Ovary (tissue), 10 donors: ENCODE measurements around the gene SDF2. TPM values are rescaled to one million over a fixed set of nuclear protein-coding genes. Genes with fewer than 3 reads are reported as not detected.

ENCODE experiments used
- DNase-seq, 5 donors: peaks; one replicate each; pipeline ENCODE4 v3.0.0-alpha.2; 2019 to 2020
- H3K27ac ChIP-seq, 2 donors: fragments of 200-600 bp; one replicate each; pipeline versions ENCODE4 v1.5.1 to v1.8.0; 2019 to 2022
- H3K27me3 ChIP-seq: fragments of 200-600 bp; one replicate; pipeline ENCODE4 v1.8.0; 2022
- H3K36me3 ChIP-seq: fragments of 200-600 bp; sonication (generic); one replicate; pipeline ENCODE4 v1.5.1; 2019
- H3K4me1 ChIP-seq: one replicate; pipeline ENCODE4 v1.8.1; 2013; ENCODE audit warnings: mild to moderate bottlenecking, moderate library complexity; ENCODE audit not compliant: insufficient read depth
- H3K4me3 ChIP-seq: fragments of 200-600 bp; sonication (generic); one replicate; pipeline ENCODE4 v1.5.1; 2017
- H3K9me3 ChIP-seq, 2 donors: fragments of 200-600 bp in 1 of 2; sonication (generic) in 1 of 2; one replicate each; pipeline versions ENCODE4 v1.5.1 to v1.8.1; 2013 to 2019; ENCODE audit warnings: mild to moderate bottlenecking in 1 of 2, moderate library complexity in 1 of 2
- CTCF ChIP-seq, 3 donors: fragments of 450-650 bp in 2 of 3; fragments of 200-600 bp in 1 of 3; IDR thresholded peaks; one replicate each; pipeline versions ENCODE4 v1.5.1 to v1.8.0; 2016 to 2022; ENCODE audit warnings: antibody characterized with exemption in 3 of 3, mild to moderate bottlenecking in 1 of 3
- EP300 ChIP-seq: sonication (generic); formaldehyde crosslinking; IDR thresholded peaks from one replicate; pipeline ENCODE4 v1.6.1; 2017; ENCODE audit warnings: antibody characterized with exemption
- POLR2A ChIP-seq: fragments of 450-650 bp; IDR thresholded peaks from one replicate; pipeline ENCODE4 v1.6.1; 2017; ENCODE audit warnings: antibody characterized with exemption, mild to moderate bottlenecking, moderate library complexity
- WGBS, 3 donors: extraction: QIAGEN DNeasy Blood & Tissue Kit in 1 of 3; methylation state at CpG; one replicate each; pipeline versions ENCODE4 v1.1.5 to v1.1.7; 2013 to 2017; 5-methylcytosine and 5-hydroxymethylcytosine counted together
- intact Hi-C, 4 donors: fragments of 100-400 bp; cut with DNase I; formaldehyde crosslinking; loops; one replicate each; pipeline versions ENCODE4 v1.11.0 to v1.15.1; 2022 to 2023
- long read RNA-seq, 3 donors: library from polyadenylated mRNA in 2 of 3; unstranded in 2 of 3; transcript quantifications; one replicate each; pipeline ENCODE4 v2.0.0 and lab custom pipeline, GENCODE V29; 2021 to 2026
- polyA plus RNA-seq, 2 donors: library from polyadenylated mRNA; stranded (reverse); fragments of 200-250 nt in 1 of 2; fragments of 350-450 nt in 1 of 2; fragmentation: Illumina TruSeq in 1 of 2; extraction: RNeasy Lipid Tissue Mini Kit (QIAGEN cat#74804) in 1 of 2; gene quantifications; one replicate each; pipeline ENCODE4 v1.2.3, GENCODE V29; 2013 to 2014
- total RNA-seq, 7 donors: library from RNA; depleted of rRNA in 2 of 7; stranded (reverse); fragments of >200 nt in 2 of 7; fragmentation: NEBNext Ultra II Directional in 3 of 7; extraction: Animal tissue kit (Norgen Biotek cat#: 25700) in 3 of 7; gene quantifications; one replicate each; pipeline versions ENCODE4 v1.1.0 to v1.2.4, GENCODE V29; 2016 to 2023
- donor health status: DM: no; HTN: no; CAD: no; lungs with moderate emphysema.
- donor health status: DM: no; HTN: no; CAD: no.
- donor health status: Bipolar disorder and iron deficiency.
- donor health status: DM: yes; HTN: yes; CAD: no.
- donor health status: DM: no; HTN: no; CAD: no.
- donor health status: DM: yes; HTN: yes; CAD: no.

SDF2 gene
- total RNA-seq (10 to 100 TPM; 33.9 to 53.1 (median 46.7) TPM), polyA plus RNA-seq (100 to 1,000 TPM in 1 of 2 donors, 10 to 100 TPM in 1; 62.7 to 118 TPM)
- long read RNA-seq, donor 1, transcript SDF2-210 (3 exons, 1,025 nt) = minor isoform, 7 of 97 reads
- long read RNA-seq, donor 1, transcript SDF2-201 (3 exons, 1,568 nt) = major isoform, 73 of 97 reads
- long read RNA-seq, donor 1, transcript SDF2-208 (2 exons, 1,342 nt) = minor isoform, 5 of 97 reads
- long read RNA-seq, donor 1, partial matches to known transcripts = 1 of 97 reads
- long read RNA-seq, donor 1, other reads (novel, unspliced or antisense) = 5 of 97 reads
- long read RNA-seq, donor 2, transcript SDF2-201 (3 exons, 1,568 nt) = major isoform, 38 of 49 reads
- long read RNA-seq, donor 2, partial matches to known transcripts = 0 of 49 reads
- long read RNA-seq, donor 2, other reads (novel, unspliced or antisense) = 0 of 49 reads
- long read RNA-seq, donor 3, transcript SDF2-208 (2 exons, 1,342 nt) = minor isoform, 5 of 45 reads
- long read RNA-seq, donor 3, transcript SDF2-201 (3 exons, 1,568 nt) = major isoform, 30 of 45 reads
- long read RNA-seq, donor 3, partial matches to known transcripts = 2 of 45 reads
- long read RNA-seq, donor 3, other reads (novel, unspliced or antisense) = 2 of 45 reads

- Histone ChIP-seq H3K36me3 (no peaks in the 10 kb centered on the region), H3K27ac (peak within 1 kb of the TSS; percentile 82 to 96), H3K27me3 (no peaks in the 10 kb centered on the region), H3K9me3 (no peaks in the 10 kb centered on the region), H3K4me3 (peak within 1 kb of the TSS; percentile 83), H3K4me1 (peaks cover 6% of the 10 kb centered on the region)
- peak; percentile 92 for TF ChIP-seq POLR2A
- TF ChIP-seq EP300 = no peak
- no peak for TF ChIP-seq CTCF (IDR thresholded peaks at IDR 0.05)
- peak; percentile 87 to 94 (median 92) for DNase-seq
- intact Hi-C loops = loop anchor here in 1 of 4 donors (5.0 kb wide), 1 partner anchor 55 kb away; the partner anchor contains the start of genes RAB34 and RPL23A
- WGBS, 3 donors = 0 to 1% (median 0%) methylated on average over 66 of the region's 66 CpGs
These were observed at the start of gene SDF2, which contains the start of gene SUPT6H for GRCh38 chr17:28661635-28662526. Gene SDF2 (minus strand): TSS chr17:28661906. CDS start chr17:28661876, 30 bp downstream. Gene SUPT6H (plus strand): TSS chr17:28662205. CDS start chr17:28673402, 11,197 bp downstream.

- Histone ChIP-seq H3K27ac (peak overlapping the region; percentile 34 to 95), H3K4me1 (peaks cover 6% of the 10 kb centered on the region), H3K36me3 (no peaks in the 10 kb centered on the region), H3K9me3 (no peaks in the 10 kb centered on the region), H3K27me3 (no peaks in the 10 kb centered on the region), H3K4me3 (peak overlapping the region; percentile 66)
- peak; percentile 89 to 95 (median 94) for DNase-seq
- TF ChIP-seq CTCF (IDR thresholded peaks at IDR 0.05) (no peak), POLR2A (peak; percentile 88), EP300 (no peak)
- intact Hi-C loops = no loop called here
- WGBS, 3 donors = 1% methylated on average over 64 to 74 of the region's 74 CpGs
These were observed 49.4 kb upstream of the SDF2 start for GRCh38 chr17:28710861-28711722.

GRCh38 chr17:28707339-28707720, 45.6 kb upstream of the SDF2 start:
- H3K4me1 ChIP-seq = peaks cover 3% of the 10 kb centered on the region
- H3K9me3 ChIP-seq = no peaks in the 10 kb centered on the region
- DNase-seq = no peak
- H3K27ac ChIP-seq = no peak overlapping the region
- intact Hi-C loops = loop anchor here in 1 of 4 donors (10.0 kb wide), 1 partner anchor 53 kb away; no protein-coding TSS in a partner anchor
- H3K36me3 ChIP-seq = no peaks in the 10 kb centered on the region
- TF ChIP-seq EP300 = no peak
- TF ChIP-seq CTCF (IDR thresholded peaks at IDR 0.05) = no peak
- TF ChIP-seq POLR2A = no peak
- WGBS, 3 donors = 65 to 81% (median 71%) methylated on average over 2 of the region's 2 CpGs
- H3K27me3 ChIP-seq = no peaks in the 10 kb centered on the region
- H3K4me3 ChIP-seq = no peak overlapping the region
